ENCODE results near the gene CCT5.
"Not testable (repeated sequence)": the region's sequence is repeated elsewhere in the genome, so short reads cannot be mapped to it uniquely, and the experiment has no call there.

CCT5 gene

GRCh38 chr5:10304932-10305331 is 54.9 kb downstream of the CCT5 start:
- no peak for DNase-seq

- no peak for DNase-seq
Observed at GRCh38 chr5:10306114-10306513, 56.0 kb downstream of the CCT5 start.

- DNase-seq = no peak
Observed at GRCh38 chr5:10306806-10307205, 56.7 kb downstream of the CCT5 start.

- peak; percentile 24 to 42 for DNase-seq
Observed at GRCh38 chr5:10307206-10308148, 57.4 kb downstream of the CCT5 start, which contains the start of gene CMBL. TSS of gene CMBL (minus strand) at chr5:10307902. CDS start at chr5:10290762, 17,140 bp downstream.

GRCh38 chr5:10308844-10309243 is 58.8 kb downstream of the CCT5 start:
- no peak for DNase-seq

- no peak for DNase-seq
Observed at GRCh38 chr5:10310066-10310779, 60.1 kb downstream of the CCT5 start.

- DNase-seq = not testable (repeated sequence)
Observed at GRCh38 chr5:10310835-10311570, 60.9 kb downstream of the CCT5 start.

GRCh38 chr5:10311595-10312425 is 61.7 kb downstream of the CCT5 start:
- no peak for DNase-seq

- DNase-seq = no peak
Observed at GRCh38 chr5:10315201-10315600, 65.1 kb downstream of the CCT5 start.

Measured in stimulated activated CD4-positive, alpha-beta T cell treated with anti-CD3 and anti-CD28 coated beads, Interleukin-2, amount 100 ng/mL, for 24 hours (primary cell).